CD1c-positive myeloid dendritic cell (primary cell): ENCODE data around the gene CRHR1.

Experiments
- DNase-seq: peaks from one replicate; pipeline ENCODE4 v3.0.0-alpha.2; 2016; ENCODE audit errors: extremely low spot score

The CRHR1 gene

GRCh38 chr17:45758544-45758943, 25.6 kb upstream of the CRHR1 start:
- no peak for DNase-seq

- no peak for DNase-seq
Measured at GRCh38 chr17:45759761-45760160, 24.4 kb upstream of the CRHR1 start.

- no peak for DNase-seq
Measured at GRCh38 chr17:45761957-45762565, 22.1 kb upstream of the CRHR1 start.

- no peak for DNase-seq
Measured at GRCh38 chr17:45763182-45763581, 20.9 kb upstream of the CRHR1 start.

GRCh38 chr17:45764479-45764878, 19.6 kb upstream of the CRHR1 start:
- no peak for DNase-seq

GRCh38 chr17:45768000-45768399, 16.1 kb upstream of the CRHR1 start:
- no peak for DNase-seq

- DNase-seq: no peak
Measured at GRCh38 chr17:45770632-45771270, 13.4 kb upstream of the CRHR1 start.

GRCh38 chr17:45771271-45771959, 12.7 kb upstream of the CRHR1 start:
- DNase-seq: no peak

GRCh38 chr17:45775148-45775547, 9.0 kb upstream of the CRHR1 start:
- no peak for DNase-seq

GRCh38 chr17:45775576-45776011, 8.5 kb upstream of the CRHR1 start:
- DNase-seq: no peak

- DNase-seq: no peak
Measured at GRCh38 chr17:45776896-45777295, 7.2 kb upstream of the CRHR1 start.

GRCh38 chr17:45777388-45777787, 6.7 kb upstream of the CRHR1 start:
- no peak for DNase-seq

- no peak for DNase-seq
Measured at GRCh38 chr17:45780921-45781320, 3.2 kb upstream of the CRHR1 start.

GRCh38 chr17:45782889-45783592, 1.1 kb upstream of the CRHR1 start:
- no peak for DNase-seq

- DNase-seq: no peak
Measured at GRCh38 chr17:45783593-45784292, 377 bp upstream of the CRHR1 start.

GRCh38 chr17:45784741-45785479, 790 bp downstream of the CRHR1 start:
- peak; percentile 50 for DNase-seq

GRCh38 chr17:45785480-45786193, 1.5 kb downstream of the CRHR1 start:
- no peak for DNase-seq

GRCh38 chr17:45786349-45786748, 2.2 kb downstream of the CRHR1 start:
- DNase-seq: no peak

- DNase-seq: no peak
Measured at GRCh38 chr17:45787044-45787443, 2.9 kb downstream of the CRHR1 start.

GRCh38 chr17:45787656-45788055, 3.5 kb downstream of the CRHR1 start:
- DNase-seq: no peak

- DNase-seq: no peak
Measured at GRCh38 chr17:45788057-45788456, 3.9 kb downstream of the CRHR1 start.
